Measurements from ENCODE around the gene ABCB8.

The ABCB8 gene

DNA sequence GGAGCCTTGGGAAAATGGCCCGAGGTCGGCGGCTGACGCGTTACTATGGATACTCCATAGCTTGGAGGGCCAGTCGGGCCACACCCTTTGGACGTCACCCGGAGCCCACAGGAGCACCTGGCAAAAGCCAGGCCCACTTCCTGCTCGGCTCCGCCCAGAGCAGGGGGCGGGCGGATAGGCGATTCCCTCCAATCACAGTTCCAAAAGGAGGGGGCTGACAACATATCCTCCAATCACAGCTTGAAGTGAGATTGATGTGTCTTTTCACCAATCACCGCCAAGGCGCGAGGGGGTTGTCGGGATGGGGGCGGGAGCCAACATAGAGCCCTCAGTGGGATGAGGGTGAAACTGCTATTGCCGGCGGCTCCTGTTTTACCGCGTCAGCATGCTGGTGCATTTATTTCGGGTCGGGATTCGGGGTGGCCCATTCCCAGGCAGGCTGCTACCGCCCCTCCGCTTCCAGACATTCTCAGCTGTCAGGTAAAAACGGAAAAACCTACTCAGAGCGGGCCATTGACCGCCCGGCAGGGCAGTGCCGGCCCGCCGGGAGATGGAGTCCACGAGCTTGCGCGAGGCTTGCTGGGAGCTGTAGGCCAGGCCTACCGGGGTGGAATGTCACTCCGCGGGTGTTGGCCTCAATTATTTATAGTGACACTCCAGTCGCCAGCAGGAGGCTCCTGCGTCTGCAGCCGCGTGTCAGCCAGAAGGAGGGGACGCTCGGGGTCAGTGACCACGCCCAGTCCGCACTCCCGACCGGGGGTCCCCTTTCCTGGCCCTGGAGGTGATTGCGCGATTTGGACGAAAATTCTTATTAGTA is at the start of gene ABCB8:
Gene ABCB8, plus strand, starts transcription at position 320 of the 817 bp plus-strand sequence. Its CDS starts 66 bp downstream, at position 386.
- DNase-seq = peak; percentile 93 to 99 (median 98)

DNA sequence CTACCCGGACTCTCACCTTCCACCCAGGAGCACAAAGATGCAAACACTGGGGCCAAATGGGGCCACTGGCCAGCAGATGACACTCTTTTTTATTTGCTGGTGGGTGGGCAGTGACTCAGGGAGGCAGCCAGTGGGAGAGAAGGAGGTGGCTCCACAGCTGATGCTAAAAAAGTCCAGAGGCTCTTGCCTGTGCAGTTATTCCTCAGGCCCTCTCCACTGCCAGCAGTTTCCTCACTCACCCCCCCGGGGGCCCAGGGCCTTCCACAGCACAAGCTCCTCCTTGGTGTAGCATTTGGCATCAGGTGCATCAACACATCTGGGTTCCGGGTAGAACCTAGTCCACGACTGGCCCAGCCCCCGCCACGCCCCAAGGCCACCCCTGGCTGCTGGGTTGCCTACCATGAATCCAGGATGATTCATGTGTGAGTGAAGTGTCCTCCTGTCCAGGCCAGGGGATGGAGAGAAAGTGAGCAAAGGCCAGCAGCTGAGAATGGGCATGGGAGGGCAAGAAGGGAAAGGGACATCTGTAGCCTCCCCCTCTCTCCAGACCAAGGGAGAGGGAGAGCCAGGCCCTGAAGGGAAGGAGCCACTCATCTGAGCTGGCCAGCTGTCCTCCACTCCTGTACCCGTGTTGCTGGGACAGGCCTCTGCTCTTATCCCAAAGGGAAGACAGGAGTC is 48.4 kb upstream of the ABCB8 start:
- no peak for DNase-seq

GRCh38 chr7:150980663-150981062 is 47.6 kb upstream of the ABCB8 start:
- no peak for DNase-seq

DNA sequence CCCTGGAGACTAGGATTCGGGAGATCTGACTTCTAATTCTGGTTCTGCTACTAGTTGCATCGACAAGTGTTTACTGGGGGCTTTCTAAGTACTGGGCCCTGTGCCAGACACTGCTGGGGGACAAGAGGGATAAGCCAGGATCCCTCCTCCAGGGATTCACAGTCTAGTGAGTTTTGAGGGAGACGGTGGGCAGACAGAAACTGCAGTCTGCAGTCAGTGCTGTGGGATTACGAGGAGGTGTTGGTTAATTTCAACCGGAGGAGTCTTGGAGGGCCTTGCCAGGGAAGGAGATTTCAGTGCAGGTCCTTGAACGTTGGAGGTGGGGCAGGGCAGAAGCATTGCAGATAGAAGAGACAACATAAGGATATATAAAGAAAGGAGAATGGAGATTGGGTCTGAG is 46.6 kb upstream of the ABCB8 start:
- no peak for DNase-seq

- no peak for DNase-seq
Observed at GRCh38 chr7:150982351-150982750, 45.9 kb upstream of the ABCB8 start.

DNA sequence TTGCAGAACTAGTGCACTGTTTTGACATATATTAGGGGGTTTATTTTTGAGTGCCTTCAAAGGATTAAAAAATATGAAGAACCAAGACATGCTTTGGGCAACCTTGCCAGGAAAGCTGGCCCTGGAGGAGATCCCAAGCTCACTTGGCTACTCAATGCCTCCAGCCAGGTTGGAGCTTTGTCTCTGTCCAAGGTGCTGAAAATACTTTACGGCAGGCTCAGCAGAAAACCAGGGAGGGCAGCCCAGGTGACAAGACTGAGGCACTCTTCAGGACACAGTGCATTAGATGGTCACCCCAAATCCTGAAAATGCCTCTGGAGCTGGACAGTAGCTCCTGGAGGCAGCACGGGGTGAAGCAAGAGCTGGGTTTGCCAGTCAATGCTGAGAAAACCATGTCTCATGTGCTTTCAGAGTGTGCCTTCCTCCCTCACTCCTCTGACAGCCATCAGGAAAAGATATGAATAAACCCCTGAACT is 44.3 kb upstream of the ABCB8 start:
- DNase-seq = peak in 5 of 6 experiments; percentile 24 to 72 (median 39)

GRCh38 chr7:150986099-150986512 is 42.1 kb upstream of the ABCB8 start:
- DNase-seq = peak in 5 of 6 experiments; percentile 17 to 57 (median 36)

DNA sequence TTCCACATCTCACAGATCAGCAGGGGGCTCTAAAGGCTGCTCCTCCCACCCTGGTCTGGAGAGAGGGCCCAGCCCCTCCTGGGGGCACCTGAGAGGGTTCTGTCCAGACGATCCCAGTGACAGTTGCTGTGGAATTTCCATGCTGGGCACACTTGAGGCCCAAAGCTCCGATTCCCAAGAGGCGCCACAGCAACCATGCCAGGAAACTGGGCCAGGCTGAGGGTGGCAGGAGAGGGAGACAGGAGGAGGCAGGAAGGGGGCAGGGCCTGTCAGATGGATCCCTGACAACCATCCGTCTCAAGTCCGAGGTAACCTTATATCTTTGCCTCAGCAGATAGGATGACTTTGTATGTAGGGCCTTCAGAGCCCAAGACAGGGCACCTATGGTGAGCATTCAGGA is 41.7 kb upstream of the ABCB8 start:
- DNase-seq = no peak

- DNase-seq = peak; percentile 36 to 78 (median 62)
Observed at GRCh38 chr7:150988230-150989226, 39.7 kb upstream of the ABCB8 start.

DNA sequence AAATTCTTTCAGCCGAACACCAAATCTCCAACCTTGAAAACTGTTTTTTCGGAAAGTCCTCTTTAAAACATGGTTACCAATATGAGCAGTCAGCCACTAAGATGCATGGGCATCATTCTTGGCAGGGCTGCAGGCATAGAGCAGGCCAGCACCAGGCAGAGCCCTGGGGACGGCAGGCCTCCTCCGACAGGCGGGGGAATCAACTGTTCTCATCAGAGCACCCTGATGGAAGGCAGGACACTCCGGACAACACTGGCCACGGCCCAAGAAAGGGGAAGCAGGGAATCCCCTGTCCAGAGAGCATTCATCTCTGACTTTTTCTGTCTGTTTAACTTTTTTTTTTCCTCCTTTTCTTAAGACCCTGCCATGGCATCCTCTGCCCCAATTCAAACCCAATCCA is 38.8 kb upstream of the ABCB8 start:
- no peak for DNase-seq

DNA sequence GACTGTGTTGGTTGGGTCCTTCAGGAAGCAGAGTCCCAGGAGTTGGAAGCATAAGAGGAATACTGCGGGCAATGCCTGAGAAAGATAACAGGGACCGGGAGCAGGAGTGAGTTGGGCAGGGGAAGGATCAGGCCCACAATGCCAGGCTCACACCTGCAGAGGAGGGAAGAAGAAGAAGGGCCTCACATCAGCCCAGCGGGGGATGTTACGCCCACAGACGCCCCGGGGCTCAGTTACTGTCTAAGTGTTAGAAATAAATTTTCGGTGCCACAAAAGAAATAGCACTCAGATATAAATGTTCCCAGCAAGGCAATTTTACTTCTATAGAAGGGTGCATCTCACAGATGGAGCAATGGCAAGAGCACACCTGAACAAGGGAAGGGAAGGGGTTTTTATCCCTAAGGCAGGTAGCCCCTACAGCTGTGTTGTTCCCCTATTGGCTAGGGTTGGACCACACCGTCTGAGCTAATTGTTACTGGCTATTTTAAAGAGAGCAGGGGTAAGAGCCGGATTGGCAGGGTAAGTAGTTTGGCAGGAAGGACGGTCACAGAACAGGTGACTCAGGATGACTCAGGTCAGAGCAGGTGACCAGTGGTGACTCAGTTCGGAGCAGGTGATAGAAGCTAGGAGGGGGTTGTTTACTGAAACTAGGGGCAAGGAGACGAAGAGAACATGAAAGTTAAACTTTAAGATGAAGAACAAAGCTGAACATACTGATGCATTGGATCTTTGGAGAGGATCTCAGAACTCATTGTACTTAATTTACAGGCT is 37.6 kb upstream of the ABCB8 start, which contains the start of gene NOS3:
Gene NOS3, plus strand, starts transcription at position 602 of the 771 bp plus-strand sequence. CDS start 2,787 bp downstream, outside the sequence.
- DNase-seq = no peak

DNA sequence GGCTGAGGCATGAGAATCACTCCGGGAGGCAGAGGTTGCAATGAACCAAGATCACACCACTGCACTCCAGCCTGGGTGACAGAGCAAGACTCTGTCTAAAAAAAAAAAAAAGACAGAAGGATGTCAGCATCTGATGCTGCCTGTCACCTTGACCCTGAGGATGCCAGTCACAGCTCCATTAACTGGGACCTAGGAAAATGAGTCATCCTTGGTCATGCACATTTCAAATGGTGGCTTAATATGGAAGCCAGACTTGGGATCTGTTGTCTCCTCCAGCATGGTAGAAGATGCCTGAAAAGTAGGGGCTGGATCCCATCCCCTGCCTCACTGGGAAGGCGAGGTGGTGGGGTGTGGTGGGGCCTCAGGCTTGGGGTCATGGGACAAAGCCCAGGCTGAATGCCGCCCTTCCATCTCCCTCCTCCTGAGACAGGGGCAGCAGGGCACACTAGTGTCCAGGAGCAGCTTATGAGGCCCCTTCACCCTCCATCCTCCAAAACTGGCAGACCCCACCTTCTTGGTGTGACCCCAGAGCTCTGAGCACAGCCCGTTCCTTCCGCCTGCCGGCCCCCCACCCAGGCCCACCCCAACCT is 36.1 kb upstream of the ABCB8 start:
- DNase-seq = no peak

DNA sequence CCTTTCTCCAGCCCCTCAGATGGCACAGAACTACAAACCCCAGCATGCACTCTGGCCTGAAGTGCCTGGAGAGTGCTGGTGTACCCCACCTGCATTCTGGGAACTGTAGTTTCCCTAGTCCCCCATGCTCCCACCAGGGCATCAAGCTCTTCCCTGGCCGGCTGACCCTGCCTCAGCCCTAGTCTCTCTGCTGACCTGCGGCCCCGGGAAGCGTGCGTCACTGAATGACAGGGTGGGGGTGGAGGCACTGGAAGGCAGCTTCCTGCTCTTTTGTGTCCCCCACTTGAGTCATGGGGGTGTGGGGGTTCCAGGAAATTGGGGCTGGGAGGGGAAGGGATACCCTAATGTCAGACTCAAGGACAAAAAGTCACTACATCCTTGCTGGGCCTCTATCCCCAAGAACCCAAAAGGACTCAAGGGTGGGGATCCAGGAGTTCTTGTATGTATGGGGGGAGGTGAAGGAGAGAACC is 35.4 kb upstream of the ABCB8 start:
- peak in 1 of 6 experiments; percentile 24 for DNase-seq

- no peak for DNase-seq
Observed at GRCh38 chr7:150993511-150993910, 34.7 kb upstream of the ABCB8 start.

DNA sequence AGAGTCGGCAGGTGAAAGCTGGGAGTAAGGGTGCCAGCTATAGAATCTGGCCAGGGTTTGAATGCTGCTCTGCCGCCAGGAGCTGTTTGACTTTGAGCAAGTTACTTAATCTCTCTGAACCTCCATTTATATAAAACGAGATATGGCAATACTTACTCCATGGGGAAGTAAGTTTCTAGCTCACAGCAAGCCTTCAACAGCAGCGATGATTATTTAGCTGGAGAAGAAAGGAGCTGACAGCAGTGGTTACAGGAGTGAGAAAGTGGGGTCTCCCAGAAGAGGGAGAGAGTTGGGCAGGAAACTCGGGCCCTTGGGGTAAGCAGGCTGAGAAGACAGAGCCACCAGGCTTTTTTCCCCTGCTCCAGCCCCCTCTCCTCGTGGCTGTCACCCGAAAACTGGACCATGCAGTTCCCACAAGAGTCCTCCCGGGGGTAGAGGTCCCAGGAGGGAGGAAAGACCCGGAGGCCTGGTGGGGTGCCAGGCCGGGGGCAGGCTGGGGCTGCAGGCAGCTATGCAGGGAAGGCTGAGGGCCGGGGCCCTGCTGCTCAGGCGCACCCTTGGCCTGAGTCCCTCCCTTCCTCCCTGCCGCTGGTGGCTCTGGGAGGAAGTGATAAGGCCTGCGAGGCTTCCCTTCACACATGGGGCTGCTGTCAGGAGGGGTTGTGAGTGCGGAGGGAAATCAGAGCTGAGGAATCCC is 34.0 kb upstream of the ABCB8 start:
- peak in 2 of 6 experiments; percentile 30 to 41 for DNase-seq

DNA sequence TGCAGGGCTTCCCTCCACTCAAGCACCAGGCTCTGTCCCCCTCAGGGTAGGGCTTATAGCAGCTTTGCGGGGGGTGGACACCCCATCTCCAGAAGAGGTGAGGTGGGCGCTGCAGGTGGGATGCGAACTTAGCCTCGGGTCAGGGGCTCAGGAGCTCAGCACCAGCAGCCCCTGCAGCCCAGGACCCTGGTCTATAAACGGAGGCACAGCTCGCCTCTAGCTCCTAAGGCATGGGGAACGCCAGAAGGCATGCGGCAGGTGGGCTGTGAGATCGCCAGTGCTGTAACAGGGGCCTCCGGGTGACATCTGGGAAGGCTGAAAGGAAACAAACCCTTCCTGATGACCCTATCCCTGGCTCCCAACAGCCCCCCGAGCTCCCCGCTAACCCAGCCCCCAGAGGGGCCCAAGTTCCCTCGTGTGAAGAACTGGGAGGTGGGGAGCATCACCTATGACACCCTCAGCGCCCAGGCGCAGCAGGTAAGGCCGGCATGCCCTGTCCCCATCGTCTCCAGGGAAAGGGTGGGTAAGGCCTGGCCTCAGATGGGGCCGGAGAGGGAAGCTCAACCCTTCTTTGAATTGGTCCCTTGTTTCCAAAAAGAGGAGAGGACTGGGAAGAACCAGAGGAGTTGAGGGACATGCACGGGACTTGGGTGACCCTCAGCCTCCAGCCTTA is 33.3 kb upstream of the ABCB8 start:
- no peak for DNase-seq

GRCh38 chr7:150996376-150997074 is 31.7 kb upstream of the ABCB8 start:
- no peak for DNase-seq

- DNase-seq = peak in 2 of 6 experiments; percentile 12 to 21
Observed at GRCh38 chr7:150997075-150997511, 31.2 kb upstream of the ABCB8 start.

- DNase-seq = no peak
Observed at GRCh38 chr7:150997817-150998216, 30.4 kb upstream of the ABCB8 start.
